ENCODE measurements around the gene PLK2.
A peak's percentile ranks its signal among the peaks of the same experiment; 100 is the strongest.

The PLK2 gene

DNA sequence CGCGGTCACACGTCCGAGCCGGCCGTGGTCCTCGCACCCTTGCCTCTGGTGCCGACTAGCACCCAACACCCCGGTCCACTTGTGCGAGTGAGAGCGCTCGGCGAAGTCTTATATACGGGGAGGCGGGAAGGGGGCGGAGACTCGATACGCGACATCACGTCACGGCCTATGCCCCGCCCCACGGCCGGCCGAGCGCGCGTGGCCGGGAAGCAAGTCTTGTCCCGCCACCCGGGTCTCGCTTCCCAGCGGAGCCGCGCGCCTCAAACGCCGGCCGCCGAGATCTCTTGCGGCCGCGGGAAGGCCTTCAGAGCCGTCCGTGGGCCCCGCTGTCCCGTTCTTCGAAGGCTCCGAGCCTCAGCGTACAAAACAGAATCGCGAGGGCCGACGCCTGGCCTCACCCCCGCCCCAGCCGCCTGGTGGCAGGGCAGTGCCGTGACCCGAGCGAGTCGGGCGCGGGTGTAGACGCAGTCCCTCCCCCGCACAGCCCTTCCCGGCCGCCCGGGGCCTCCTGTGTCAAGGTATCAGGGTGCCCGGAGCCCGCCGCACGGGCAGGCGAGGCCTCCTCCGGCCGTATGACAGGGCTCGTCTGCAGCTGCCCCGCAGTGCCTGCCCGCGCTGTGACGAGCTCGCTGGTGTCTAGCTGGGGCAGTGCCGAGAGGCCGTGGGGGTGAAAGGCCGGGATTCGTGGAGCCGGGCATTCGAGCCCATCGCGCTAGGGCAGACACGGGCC lies at the start of gene PLK2:
Gene PLK2, minus strand, starts transcription at position 85 of the 730 bp plus-strand sequence. CDS start 127 bp downstream, outside the sequence.
- DNase-seq: peak; percentile 55 to 97 (median 91)

DNA sequence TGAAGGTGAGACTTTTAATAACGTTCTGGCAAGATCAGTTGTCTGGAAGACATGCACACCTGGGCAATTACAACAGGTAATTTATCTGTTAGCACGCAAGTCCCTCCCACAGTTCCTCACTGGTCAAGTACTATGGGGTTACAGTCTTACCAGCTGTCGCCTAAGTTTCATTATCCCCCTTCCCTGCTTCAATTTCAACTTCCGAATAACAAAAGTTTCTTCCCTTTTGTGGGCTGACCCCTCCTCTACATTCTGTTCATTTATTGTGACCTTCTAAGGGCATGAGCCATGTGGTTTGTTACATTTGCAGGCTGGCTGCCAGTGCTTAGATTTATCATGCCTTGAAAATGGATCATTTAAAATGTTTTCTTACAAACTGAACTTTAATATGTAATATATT lies 47.8 kb upstream of the PLK2 start:
- no peak for DNase-seq

DNA sequence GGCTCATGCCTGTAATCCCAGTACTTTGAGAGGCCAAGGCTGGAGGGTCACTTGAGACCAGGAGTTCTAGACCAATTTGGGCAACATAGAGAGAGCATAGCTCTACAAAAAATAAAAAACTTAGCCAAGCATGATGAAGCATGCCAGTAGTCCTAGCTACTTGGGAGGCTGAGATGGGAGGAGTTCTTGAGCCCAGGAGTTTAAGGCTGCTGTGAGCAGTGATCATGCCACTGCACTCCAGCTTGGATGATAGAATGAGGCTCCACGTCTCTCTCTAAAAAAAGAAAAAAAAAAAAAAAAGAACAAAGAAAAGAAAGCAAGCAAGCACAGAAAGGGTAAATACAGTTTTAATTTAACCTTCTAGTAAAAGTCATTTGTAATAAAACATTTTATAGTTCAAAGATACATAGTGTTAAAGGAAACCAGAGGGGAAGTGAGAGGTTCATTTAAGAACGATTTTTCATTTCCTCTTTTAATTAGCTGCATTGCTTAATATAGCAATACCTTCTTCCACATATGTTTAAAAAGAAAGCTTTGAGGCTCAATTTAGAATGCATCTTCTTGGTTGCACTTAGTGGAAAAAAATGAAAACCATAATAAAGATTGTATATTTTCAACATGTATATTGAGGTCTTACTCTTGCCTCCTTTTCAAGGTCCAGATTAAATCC lies 46.2 kb upstream of the PLK2 start:
- no peak for DNase-seq

DNA sequence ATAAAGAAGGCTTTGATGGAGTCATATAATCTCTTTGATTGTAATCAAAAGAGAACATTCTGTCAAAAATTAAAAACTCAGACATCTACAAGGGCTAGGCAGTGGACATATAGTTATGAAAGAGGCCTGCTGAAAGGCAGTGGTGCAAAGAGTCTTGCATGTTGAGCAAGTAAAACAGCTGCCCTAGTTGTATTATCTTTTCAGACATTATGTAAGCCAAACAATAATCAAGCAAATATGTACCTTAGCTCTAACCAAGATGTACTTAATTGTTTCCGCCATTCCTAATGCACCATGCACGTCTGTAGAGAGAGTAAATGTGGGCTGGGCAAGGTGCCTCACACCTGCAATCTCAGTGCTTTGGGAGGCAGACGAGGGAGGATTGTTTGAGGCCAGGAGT lies 45.6 kb upstream of the PLK2 start:
- DNase-seq: no peak

DNA sequence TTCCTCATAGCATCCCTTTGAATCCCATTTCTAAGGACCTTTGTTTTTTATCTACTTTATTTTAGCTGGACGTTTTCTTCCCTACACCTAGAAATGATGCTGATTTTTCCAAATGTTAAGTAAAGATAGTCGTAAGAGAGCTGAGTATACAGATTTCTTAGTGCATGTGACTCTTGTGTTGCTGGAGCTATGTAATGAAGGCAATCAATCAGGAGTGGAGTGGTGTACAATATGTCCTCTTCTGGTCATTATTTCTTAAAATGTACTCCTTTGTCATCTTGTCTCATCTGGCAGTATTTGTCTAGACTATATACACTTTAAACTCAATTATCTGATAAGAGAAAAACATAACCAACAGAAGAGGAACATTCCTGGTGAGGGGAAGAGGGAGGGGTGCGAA lies 44.9 kb upstream of the PLK2 start:
- no peak for DNase-seq

DNA sequence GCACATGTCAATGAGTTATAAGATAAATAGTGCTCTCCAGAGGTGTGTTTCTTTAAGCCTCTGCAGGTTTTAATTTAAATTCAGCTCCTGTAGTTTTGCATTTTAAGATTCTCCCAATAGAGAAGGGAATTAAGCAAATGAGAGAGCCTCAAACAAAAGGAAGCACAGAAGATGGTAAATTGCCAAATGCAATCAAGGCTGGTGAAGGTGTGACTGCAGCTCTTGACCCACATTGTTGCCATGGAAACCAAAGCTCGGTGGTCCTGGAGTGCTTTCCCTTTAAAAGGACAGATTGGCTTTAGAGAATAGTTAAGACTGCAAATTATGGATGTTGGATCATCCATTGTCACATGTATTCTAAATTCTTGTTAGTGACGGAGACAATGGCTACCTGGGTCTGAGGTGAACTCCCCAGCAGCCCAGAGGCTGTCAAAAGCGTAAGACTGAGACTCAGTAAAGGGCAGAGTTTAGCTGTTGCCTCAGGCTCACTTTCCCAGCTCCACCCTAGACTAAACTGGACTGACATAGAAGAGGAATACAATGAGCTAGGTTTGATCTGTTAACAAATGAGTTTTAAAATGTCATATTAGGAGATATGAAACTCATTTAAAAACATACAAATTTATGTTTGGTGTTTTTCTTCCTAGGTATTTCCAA lies 43.6 kb upstream of the PLK2 start:
- DNase-seq: no peak

DNA sequence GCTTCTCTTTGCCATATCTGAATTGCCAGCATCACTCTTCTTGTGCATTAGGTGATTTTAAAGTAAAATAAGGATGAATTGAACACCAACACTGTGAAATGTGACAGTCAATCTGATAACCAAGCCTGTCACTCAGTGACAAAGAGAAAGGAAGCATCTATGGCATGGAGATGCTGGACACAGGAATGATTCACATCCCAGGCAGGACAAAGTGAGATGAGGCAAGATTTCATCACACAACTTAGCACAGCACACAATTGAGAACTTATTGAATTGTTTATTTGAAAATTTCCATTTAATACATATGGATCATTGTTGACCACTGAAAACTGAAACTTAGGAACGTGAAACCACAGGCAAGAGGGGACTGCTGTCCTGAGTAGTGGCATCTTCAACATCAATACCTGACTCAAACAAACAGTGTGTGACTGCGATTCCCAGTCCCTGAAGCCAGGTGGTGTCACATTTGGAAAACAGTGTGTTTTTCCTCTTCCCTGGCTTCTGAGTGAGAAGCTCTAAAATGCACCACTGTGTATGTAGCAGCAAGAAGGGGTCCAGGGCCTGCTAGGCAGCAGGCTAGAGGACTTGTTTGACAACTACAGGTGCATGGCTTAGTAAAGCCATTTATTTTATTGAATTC lies 42.0 kb upstream of the PLK2 start:
- DNase-seq: no peak

DNA sequence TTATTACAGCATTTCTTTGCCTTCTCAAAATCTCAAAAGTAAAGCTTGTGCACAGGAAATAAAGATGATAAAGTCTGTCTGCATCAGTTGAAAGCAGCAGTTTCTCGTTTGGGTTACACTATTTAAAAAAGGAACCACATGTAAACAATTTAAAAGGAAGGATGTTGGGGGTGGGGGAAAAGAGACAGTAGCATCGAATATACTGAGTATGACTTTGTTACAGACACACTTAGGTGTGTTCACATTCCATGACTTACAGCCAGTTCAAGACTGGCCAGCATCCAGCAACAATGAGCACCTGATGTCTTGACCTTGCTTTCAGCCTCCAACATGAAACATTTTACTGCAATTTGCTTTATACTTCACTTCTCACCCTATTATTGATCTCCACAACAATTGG lies 40.1 kb upstream of the PLK2 start:
- no peak for DNase-seq

DNA sequence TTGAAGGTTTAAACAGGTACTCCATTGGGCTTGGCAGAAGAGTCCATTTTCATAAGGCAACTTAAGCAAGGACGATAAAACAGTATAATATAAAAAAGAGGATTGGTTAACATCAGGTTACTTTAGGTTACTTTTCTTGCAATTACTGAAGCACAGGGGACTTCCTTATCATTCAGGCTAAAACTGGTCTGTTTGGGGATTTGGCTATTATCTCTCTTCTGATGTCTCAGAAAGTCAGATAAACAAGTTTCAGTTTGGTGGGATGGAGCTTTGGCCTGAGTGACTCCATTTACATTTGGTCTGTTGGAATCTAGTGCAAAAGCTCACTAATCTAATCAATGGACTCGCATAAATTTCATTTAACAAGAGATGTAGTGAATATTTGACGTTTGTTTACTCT lies 39.3 kb upstream of the PLK2 start:
- no peak for DNase-seq

DNA sequence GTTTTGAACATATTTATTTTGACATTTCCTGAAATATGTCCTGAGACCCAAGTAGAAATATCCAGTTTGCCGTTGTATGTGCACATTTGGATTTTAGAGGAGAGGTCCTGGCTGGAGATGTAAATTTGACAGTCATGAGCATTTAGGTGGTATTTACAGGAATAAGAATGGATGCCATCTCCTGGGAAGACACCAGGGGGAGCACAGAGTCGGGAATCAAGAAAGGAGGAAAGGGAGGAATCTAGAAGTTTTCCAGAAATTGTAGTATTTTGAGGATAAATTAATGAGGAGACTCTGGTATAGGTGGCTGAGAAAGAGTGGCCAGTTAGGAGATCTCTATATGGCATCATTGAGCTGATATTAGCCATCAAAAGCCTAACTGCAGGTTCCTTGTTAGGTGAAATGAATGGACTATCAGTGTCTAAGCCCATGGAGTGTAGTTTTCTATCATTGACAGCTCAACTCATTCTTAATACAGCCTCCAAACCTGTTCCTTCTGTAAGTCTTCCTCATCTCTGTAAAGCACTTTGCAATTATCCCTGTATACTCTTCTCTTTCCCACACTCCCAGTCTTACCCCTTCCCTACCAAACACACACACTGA lies 38.6 kb upstream of the PLK2 start:
- peak in 11 of 51 donors; percentile 7 to 45 (median 20) for DNase-seq

DNA sequence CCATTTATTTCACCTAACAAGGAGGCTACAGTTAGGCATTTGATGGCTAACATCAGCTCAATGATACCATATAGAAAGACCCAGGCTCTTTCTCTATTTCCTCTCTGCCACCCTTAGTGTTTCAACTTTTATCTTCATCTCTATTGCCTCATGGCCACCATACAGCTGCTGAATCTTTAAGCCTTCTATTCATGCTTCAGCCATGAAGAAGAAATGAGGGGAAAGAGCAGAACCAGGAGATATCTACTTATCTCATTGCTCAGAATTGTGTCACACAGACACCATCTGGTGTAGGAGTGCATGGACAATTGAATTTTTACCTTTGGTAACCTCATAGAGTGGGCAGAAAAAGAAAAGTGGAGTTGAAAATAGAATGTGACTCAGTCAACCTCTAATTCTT lies 38.0 kb upstream of the PLK2 start:
- no peak for DNase-seq

DNA sequence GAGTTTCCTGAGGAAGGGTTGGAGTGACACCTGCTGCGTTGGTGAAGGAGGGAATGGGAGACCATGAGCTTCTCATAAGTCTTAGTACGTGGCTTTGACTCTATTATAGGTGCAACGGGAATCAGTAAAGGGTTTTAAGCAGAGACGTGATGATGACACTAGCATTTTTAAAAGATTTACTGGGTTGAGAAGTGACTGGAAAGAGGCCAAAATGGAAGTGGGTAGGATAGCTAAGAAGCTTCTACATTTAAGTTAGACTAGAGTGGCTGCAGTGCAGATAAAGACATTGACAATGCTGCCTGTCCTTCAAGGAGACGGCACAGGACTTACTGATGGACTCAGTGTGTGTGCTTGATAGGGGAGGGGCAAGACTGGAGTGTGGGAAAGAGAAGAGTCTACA lies 37.5 kb upstream of the PLK2 start:
- DNase-seq: no peak

DNA sequence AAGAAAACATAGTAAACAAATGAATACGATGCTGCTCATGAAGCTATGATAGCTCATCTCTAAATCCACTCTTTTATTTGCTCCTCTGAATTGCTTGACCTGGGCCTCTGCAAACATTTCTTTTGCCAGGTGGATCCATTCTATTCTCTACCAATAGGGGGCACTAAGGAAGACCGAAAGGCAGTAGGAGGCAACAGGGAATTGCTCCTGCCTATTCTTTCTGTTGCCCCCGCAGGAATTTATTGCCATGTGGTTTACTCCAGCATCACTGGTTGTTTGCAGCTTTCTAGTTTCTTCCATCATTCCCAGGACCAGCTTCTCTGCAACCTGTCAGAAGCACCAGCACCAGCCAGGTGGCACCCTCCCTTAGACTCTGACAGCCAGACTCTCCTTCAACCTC lies 36.6 kb upstream of the PLK2 start:
- DNase-seq: no peak

DNA sequence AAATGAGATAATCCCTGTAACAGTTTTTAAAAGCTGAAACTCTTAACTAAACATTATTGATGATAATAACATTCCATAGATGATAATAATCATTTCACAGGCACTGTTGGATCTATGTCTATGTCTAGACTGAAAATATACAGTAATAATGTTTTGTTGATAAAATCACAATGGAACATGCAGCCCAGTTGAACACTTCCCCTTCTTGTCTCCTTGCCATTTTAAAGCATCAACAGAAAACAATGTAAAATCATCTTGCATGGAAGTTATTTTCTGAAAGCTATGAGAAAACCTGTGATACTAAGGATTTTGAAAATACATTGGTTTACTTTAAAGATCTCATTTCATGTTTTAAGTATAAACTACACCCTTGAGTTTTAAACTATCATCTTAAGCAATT lies 33.3 kb upstream of the PLK2 start:
- no peak for DNase-seq

DNA sequence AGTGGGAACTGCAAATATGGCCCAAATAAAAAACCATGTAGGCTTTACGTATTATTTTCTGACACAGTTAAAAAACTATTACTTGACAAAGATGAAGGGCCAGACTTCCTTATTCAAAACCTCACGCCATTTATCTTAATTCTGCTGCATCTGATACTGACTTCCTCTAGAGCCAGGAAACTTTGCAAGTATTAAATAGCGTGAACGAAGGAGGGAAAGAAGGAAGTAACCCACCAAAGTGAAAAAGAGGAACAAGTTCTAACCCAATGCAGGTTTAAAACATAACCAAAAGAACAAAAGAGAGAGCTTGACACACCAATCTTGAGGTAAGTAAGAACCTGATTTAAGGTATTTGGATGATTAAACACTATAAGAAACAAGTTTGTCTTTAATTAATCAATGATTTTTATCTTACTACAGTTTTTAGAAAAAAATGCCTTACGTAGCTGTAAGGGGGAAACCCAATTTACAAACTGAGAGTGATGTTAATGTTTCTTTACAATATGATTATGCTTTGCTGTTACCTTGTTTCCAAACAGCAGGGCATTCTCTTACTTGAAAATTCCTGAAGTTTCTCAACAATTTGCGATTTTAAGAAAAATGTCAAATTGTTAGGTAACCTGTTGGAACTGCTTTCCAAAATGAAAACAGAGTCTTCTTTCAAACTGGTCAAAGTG lies 31.5 kb upstream of the PLK2 start, which contains the start of gene GAPT:
Gene GAPT, plus strand, starts transcription at position 220 of the 677 bp plus-strand sequence. CDS start 3,102 bp downstream, outside the sequence.
- DNase-seq: no peak

DNA sequence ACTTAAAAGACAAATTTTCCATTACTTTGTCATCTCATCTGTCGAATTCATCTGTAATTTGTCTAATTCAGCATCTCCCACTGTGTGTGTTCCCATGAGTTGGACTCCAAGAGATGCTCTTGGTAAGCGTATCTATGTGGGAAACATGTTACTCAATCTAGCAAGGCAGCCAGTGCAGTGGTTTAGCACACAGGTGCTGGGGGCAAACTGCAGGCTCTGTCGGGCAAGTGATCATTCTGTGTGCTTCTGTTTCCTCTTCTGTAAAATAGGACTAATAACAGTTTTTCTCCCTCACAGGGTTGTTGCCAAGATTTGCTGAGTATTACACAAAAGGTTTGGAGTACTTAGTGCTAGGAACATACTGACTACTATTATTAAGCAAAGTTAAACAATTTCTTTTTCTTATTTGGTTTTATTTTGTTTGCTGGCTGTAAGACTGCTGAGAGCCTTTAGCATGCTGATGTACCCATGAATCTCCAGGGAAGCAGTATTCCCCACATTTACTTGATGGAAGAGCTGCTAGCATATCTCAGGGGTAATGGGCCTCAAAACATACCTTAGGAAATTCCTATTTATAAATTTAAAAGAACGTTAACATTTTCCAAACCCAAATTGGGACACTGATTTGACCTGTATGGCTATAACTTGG lies 30.6 kb upstream of the PLK2 start:
- DNase-seq: peak in 1 of 51 donors; percentile 3

DNA sequence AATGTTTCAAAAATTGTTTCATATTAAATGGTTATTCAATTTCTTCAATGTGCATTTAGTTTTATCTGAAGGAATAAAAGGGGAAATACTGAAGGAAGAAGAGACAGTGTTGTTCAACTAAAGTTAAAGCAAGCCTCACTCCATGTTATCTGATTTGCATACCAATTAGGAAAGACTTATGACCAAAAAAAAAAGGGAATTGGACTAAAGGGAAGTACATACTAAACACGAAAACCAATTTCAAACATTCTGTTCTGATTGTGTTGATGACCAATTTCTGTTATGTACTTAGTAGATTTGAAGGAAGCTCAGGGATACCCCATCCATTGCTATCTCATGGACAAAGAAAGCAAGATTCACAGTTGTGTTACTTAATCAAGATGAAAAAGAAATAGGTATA lies 26.4 kb upstream of the PLK2 start:
- DNase-seq: no peak

DNA sequence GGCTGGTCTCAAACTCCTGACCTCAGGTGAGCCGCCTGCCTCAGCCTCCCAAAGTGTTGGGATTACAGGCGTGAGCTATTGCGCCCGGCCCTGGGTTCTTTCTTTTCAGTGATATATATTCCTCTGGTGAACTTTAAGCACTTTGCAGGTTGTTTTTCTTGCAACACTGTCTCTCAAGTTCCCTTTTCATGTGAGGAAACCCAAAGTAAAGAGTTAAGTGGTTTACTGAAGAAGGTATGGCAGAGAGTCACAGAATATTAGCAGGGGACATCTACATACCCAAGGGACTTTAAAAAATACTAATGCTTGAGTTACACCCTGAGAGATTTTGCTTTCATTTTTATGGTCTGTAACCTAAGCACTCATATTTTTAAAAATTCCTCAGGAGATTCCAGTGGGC lies 24.6 kb upstream of the PLK2 start:
- DNase-seq: no peak

DNA sequence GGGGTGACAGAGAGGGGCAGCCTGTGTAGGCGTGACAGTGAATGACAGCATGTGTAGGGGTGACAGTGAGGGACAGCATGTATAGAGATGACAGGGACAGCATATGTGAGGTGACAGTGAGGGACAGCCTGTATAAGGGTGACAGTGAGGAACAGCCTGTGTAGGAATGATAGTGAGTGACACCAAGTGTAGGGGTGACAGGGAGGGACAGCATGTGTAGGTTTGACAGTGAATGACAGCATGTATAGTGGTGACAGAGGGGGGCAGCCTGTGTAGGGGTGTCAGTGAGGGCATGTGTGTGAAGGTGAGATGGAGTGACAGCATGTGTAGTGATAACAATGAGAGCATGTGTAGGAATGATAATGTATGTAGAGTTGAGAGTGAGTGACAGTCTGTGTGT lies 22.6 kb upstream of the PLK2 start:
- DNase-seq: no peak

DNA sequence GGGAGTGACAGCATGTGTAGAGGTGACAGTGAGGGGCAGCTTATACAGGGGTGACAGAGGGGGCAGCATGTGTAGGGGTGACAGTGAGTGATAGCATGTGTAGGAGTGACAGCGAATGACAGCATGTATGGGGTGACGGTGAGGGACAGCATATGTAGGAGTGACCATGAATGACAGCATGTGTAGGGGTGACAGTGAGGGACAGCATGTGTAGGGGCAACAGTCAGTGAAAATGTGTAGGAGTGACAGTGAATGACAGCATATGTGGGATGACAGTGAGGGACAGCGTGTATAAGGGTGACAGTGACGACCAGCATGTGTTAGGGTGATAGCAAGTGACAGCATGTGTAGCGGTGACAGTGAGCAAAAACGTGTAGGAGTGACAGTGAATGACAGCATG lies 21.9 kb upstream of the PLK2 start:
- no peak for DNase-seq

Data from hypothalamus (tissue), 51 donors.